SKM-1 (cell line): ENCODE measurements around the gene ANO10.

Experiments
- DNase-seq: peaks from one replicate; lab custom pipeline; 2025; ENCODE audit not compliant: unreplicated experiment; lab: John Stamatoyannopoulos, UW

Gene ANO10

GRCh38 chr3:43423639-43424038, 198.2 kb downstream of the ANO10 start:
- no peak for DNase-seq

GRCh38 chr3:43423142-43423541, 198.7 kb downstream of the ANO10 start:
- DNase-seq: no peak

- DNase-seq: no peak
These were observed 203.1 kb downstream of the ANO10 start for GRCh38 chr3:43418601-43419272.

GRCh38 chr3:43417133-43417532, 204.7 kb downstream of the ANO10 start:
- DNase-seq: no peak

- no peak for DNase-seq
These were observed 206.7 kb downstream of the ANO10 start for GRCh38 chr3:43415088-43415487.

- no peak for DNase-seq
These were observed 208.0 kb downstream of the ANO10 start for GRCh38 chr3:43413676-43414368.

- DNase-seq: no peak
These were observed 210.4 kb downstream of the ANO10 start for GRCh38 chr3:43411429-43411828.

GRCh38 chr3:43410592-43410991, 211.2 kb downstream of the ANO10 start:
- DNase-seq: no peak

GRCh38 chr3:43409506-43409905, 212.3 kb downstream of the ANO10 start:
- no peak for DNase-seq

- no peak for DNase-seq
These were observed 215.2 kb downstream of the ANO10 start for GRCh38 chr3:43406643-43407023.

GRCh38 chr3:43405888-43406642, 215.7 kb downstream of the ANO10 start:
- no peak for DNase-seq

- DNase-seq: no peak
These were observed 220.8 kb downstream of the ANO10 start for GRCh38 chr3:43400781-43401730.

GRCh38 chr3:43400167-43400566, 221.6 kb downstream of the ANO10 start:
- no peak for DNase-seq

- no peak for DNase-seq
These were observed 222.8 kb downstream of the ANO10 start for GRCh38 chr3:43399034-43399433.

GRCh38 chr3:43394041-43394554, 227.7 kb downstream of the ANO10 start:
- DNase-seq: no peak

GRCh38 chr3:43391621-43392020, 230.2 kb downstream of the ANO10 start:
- DNase-seq: no peak

- DNase-seq: no peak
These were observed 231.6 kb downstream of the ANO10 start for GRCh38 chr3:43390255-43390588.

GRCh38 chr3:43389388-43390254, 232.2 kb downstream of the ANO10 start:
- peak; percentile 77 for DNase-seq

- DNase-seq: no peak
These were observed 232.9 kb downstream of the ANO10 start for GRCh38 chr3:43388915-43389314.

GRCh38 chr3:43388175-43388574, 233.6 kb downstream of the ANO10 start:
- no peak for DNase-seq
